Measurements from ENCODE around the gene FAM83G.

GRCh38 chr17:19016297-19016696, 11.7 kb upstream of the FAM83G start:
- TF ChIP-seq CTCF (IDR thresholded peaks at IDR 0.05), result no peak
- no peak for TF ChIP-seq POLR2A (IDR thresholded peaks at IDR 0.05)
